Stimulated activated naive B cell treated with anti-CD40 and anti-IgM and Interleukin-4, amounts not matched to agents 10 μg/mL and 1 μg/mL and 100 μg/mL, for 72 hours (primary cell): Measurements from ENCODE around the gene ATF4.

Source experiments
- ATAC-seq, 2 donors: fragments of 150-1000 bp; cut with Tn5 transposase; replicated peaks; 2 replicates each; pipeline ENCODE4 v1.10.0; 2021; ENCODE audit warnings: moderate library complexity in 1 of 2
- DNase-seq: peaks from one replicate; pipeline ENCODE4 v3.0.0; 2021
- H3K27ac Mint-ChIP-seq: one replicate; pipeline ENCODE4 v1.8.0; 2022; ENCODE audit warnings: mild to moderate bottlenecking, mixed read lengths
- H3K27me3 Mint-ChIP-seq, 2 donors: one replicate each; pipeline ENCODE4 v1.8.0; 2022; ENCODE audit warnings: mixed read lengths in 2 of 2
- H3K36me3 Mint-ChIP-seq, 2 donors: one replicate each; pipeline ENCODE4 v1.8.0; 2022; ENCODE audit warnings: mixed read lengths in 2 of 2, mild to moderate bottlenecking in 1 of 2
- H3K4me1 Mint-ChIP-seq, 2 donors: one replicate each; pipeline ENCODE4 v1.8.0; 2022; ENCODE audit warnings: mixed read lengths in 2 of 2, mild to moderate bottlenecking in 1 of 2
- H3K4me3 Mint-ChIP-seq, 2 donors: one replicate each; pipeline ENCODE4 v1.8.0; 2022; ENCODE audit warnings: mild to moderate bottlenecking in 2 of 2, mixed read lengths in 2 of 2, moderate library complexity in 1 of 2
- H3K9me3 Mint-ChIP-seq, 2 donors: one replicate each; pipeline ENCODE4 v1.8.0; 2022; ENCODE audit warnings: mixed read lengths in 2 of 2, mild to moderate bottlenecking in 1 of 2

The ATF4 gene

GRCh38 chr22:39524753-39525657 lies 4.6 kb downstream of the ATF4 start:
- Mint-ChIP-seq H3K27ac (peak overlapping the region; percentile 70), H3K4me1 (peaks cover 67 to 92% of the 10 kb centered on the region in 2 donors), H3K27me3 (no peaks in the 10 kb centered on the region), H3K36me3 (peaks cover 78 to 90% of the 10 kb centered on the region in 2 donors), H3K4me3 (peak overlapping the region; percentile 59), H3K9me3 (peaks cover 0 to 1% of the 10 kb centered on the region in 2 donors)
- no peak for DNase-seq
- ATAC-seq: no peak

GRCh38 chr22:39525658-39525975 lies 5.3 kb downstream of the ATF4 start:
- Mint-ChIP-seq H3K27ac (peak overlapping the region; percentile 38), H3K4me3 (peak overlapping the region in 1 of 2 donors; percentile 62), H3K36me3 (peaks cover 76 to 90% of the 10 kb centered on the region in 2 donors), H3K4me1 (peaks cover 71 to 92% of the 10 kb centered on the region in 2 donors), H3K9me3 (peaks cover 0 to 1% of the 10 kb centered on the region in 2 donors), H3K27me3 (no peaks in the 10 kb centered on the region)
- DNase-seq (no peak), ATAC-seq (no peak)

GRCh38 chr22:39526736-39527171 lies 6.4 kb downstream of the ATF4 start:
- peak overlapping the region; percentile 81 for H3K27ac Mint-ChIP-seq
- ATAC-seq: peak; percentile 17 to 35
- H3K4me1 Mint-ChIP-seq: peaks cover 76 to 97% of the 10 kb centered on the region in 2 donors
- no peak for DNase-seq
- peak overlapping the region in 1 of 2 donors; percentile 7 for H3K4me3 Mint-ChIP-seq
- H3K9me3 Mint-ChIP-seq: peaks cover 0 to 1% of the 10 kb centered on the region in 2 donors
- no peaks in the 10 kb centered on the region for H3K27me3 Mint-ChIP-seq
- H3K36me3 Mint-ChIP-seq: peaks cover 68 to 88% of the 10 kb centered on the region in 2 donors

- Mint-ChIP-seq H3K9me3 (peaks cover 0 to 1% of the 10 kb centered on the region in 2 donors), H3K36me3 (peaks cover 64 to 86% of the 10 kb centered on the region in 2 donors), H3K27me3 (no peaks in the 10 kb centered on the region), H3K27ac (peak overlapping the region; percentile 81), H3K4me1 (peaks cover 72 to 93% of the 10 kb centered on the region in 2 donors), H3K4me3 (peak overlapping the region in 1 of 2 donors; percentile 23)
- DNase-seq (no peak), ATAC-seq (no peak)
These were observed 7.2 kb downstream of the ATF4 start for GRCh38 chr22:39527481-39527961.

GRCh38 chr22:39528080-39528661 lies 7.8 kb downstream of the ATF4 start:
- ATAC-seq (no peak), DNase-seq (no peak)
- Mint-ChIP-seq H3K9me3 (peaks cover 0 to 1% of the 10 kb centered on the region in 2 donors), H3K27ac (peak overlapping the region; percentile 89), H3K36me3 (peaks cover 58 to 81% of the 10 kb centered on the region in 2 donors), H3K27me3 (no peaks in the 10 kb centered on the region), H3K4me3 (peak overlapping the region; percentile 82 to 92), H3K4me1 (peaks cover 66 to 87% of the 10 kb centered on the region in 2 donors)

GRCh38 chr22:39528681-39529486 lies 8.5 kb downstream of the ATF4 start:
- peak; percentile 41 to 44 for ATAC-seq
- peak; percentile 78 for DNase-seq
- peaks cover 53 to 77% of the 10 kb centered on the region in 2 donors for H3K36me3 Mint-ChIP-seq
- peaks cover 63 to 80% of the 10 kb centered on the region in 2 donors for H3K4me1 Mint-ChIP-seq
- peak overlapping the region; percentile 82 to 92 for H3K4me3 Mint-ChIP-seq
- no peaks in the 10 kb centered on the region for H3K27me3 Mint-ChIP-seq
- peak overlapping the region; percentile 89 for H3K27ac Mint-ChIP-seq
- peaks cover 0 to 1% of the 10 kb centered on the region in 2 donors for H3K9me3 Mint-ChIP-seq

GRCh38 chr22:39529487-39529851 lies 9.1 kb downstream of the ATF4 start:
- H3K9me3 Mint-ChIP-seq: peaks cover 0 to 1% of the 10 kb centered on the region in 2 donors
- H3K4me1 Mint-ChIP-seq: peaks cover 61 to 78% of the 10 kb centered on the region in 2 donors
- H3K36me3 Mint-ChIP-seq: peaks cover 48 to 71% of the 10 kb centered on the region in 2 donors
- no peak for DNase-seq
- peak overlapping the region; percentile 89 for H3K27ac Mint-ChIP-seq
- no peak for ATAC-seq
- H3K27me3 Mint-ChIP-seq: no peaks in the 10 kb centered on the region
- H3K4me3 Mint-ChIP-seq: peak overlapping the region; percentile 82 to 92

- Mint-ChIP-seq H3K27me3 (no peaks in the 10 kb centered on the region), H3K27ac (peak overlapping the region; percentile 89), H3K36me3 (peaks cover 42 to 65% of the 10 kb centered on the region in 2 donors), H3K4me1 (peaks cover 58 to 78% of the 10 kb centered on the region in 2 donors), H3K4me3 (peak overlapping the region; percentile 82 to 92), H3K9me3 (peaks cover 0 to 1% of the 10 kb centered on the region in 2 donors)
- no peak for DNase-seq
- ATAC-seq: no peak
These were observed 9.8 kb downstream of the ATF4 start for GRCh38 chr22:39530116-39530515.

- Mint-ChIP-seq H3K27me3 (no peaks in the 10 kb centered on the region), H3K9me3 (no peaks in the 10 kb centered on the region), H3K4me1 (peaks cover 54 to 71% of the 10 kb centered on the region in 2 donors), H3K4me3 (peak overlapping the region; percentile 68 to 92), H3K27ac (peak overlapping the region; percentile 49), H3K36me3 (peaks cover 35 to 58% of the 10 kb centered on the region in 2 donors)
- no peak for DNase-seq
- ATAC-seq: no peak
These were observed 10.4 kb downstream of the ATF4 start for GRCh38 chr22:39530692-39531331.

- Mint-ChIP-seq H3K4me3 (peak within 1 kb of the TSS; percentile 92 to 93), H3K4me1 (peaks cover 45 to 57% of the 10 kb centered on the region in 2 donors), H3K36me3 (peaks cover 26 to 47% of the 10 kb centered on the region in 2 donors), H3K27ac (peak within 1 kb of the TSS; percentile 98), H3K27me3 (no peaks in the 10 kb centered on the region), H3K9me3 (no peaks in the 10 kb centered on the region)
- DNase-seq: peak; percentile 99
- ATAC-seq: peak; percentile 85 to 89
These were observed 12.1 kb downstream of the ATF4 start, which contains the start of gene RPS19BP1 for GRCh38 chr22:39532215-39533073. TSS of gene RPS19BP1 (minus strand) at chr22:39532748. CDS start at chr22:39532738, 10 bp downstream.

GRCh38 chr22:39534092-39534506 lies 13.7 kb downstream of the ATF4 start:
- H3K9me3 Mint-ChIP-seq: no peaks in the 10 kb centered on the region
- DNase-seq (no peak), ATAC-seq (no peak)
- H3K36me3 Mint-ChIP-seq: peaks cover 19 to 32% of the 10 kb centered on the region in 2 donors
- no peak overlapping the region for H3K4me3 Mint-ChIP-seq
- H3K27ac Mint-ChIP-seq: no peak overlapping the region
- no peaks in the 10 kb centered on the region for H3K27me3 Mint-ChIP-seq
- peaks cover 30 to 40% of the 10 kb centered on the region in 2 donors for H3K4me1 Mint-ChIP-seq

- Mint-ChIP-seq H3K4me1 (peaks cover 24 to 34% of the 10 kb centered on the region in 2 donors), H3K27me3 (no peaks in the 10 kb centered on the region), H3K9me3 (no peaks in the 10 kb centered on the region), H3K27ac (no peak overlapping the region), H3K36me3 (peaks cover 14 to 26% of the 10 kb centered on the region in 2 donors), H3K4me3 (peak overlapping the region; percentile 19 to 56)
- DNase-seq (peak; percentile 69), ATAC-seq (peak; percentile 34 to 44)
These were observed 14.4 kb downstream of the ATF4 start for GRCh38 chr22:39534591-39535356.
